Fibroblast of the aortic adventitia (primary cell): Measurements from ENCODE around the gene MAB21L2. TPM values are rescaled to one million over a fixed set of nuclear protein-coding genes. Genes with fewer than 3 reads are reported as not detected.

Source experiments
- DNase-seq: peaks from one replicate; pipeline ENCODE4 v3.0.0-alpha.2; 2010; ENCODE audit warnings: low read depth
- H3K4me3 ChIP-seq: 2 replicates; pipeline ENCODE4 v1.5.1; 2011; ENCODE audit warnings: low read depth, mild to moderate bottlenecking, control low read depth, low read length, moderate library complexity
- CTCF ChIP-seq: IDR thresholded peaks from 2 replicates; pipeline ENCODE4 v1.5.1; 2011; ENCODE audit warnings: mild to moderate bottlenecking, low read length, control low read depth, inconsistent platforms; ENCODE audit not compliant: insufficient read depth
- total RNA-seq: library from RNA; depleted of rRNA; stranded (reverse); fragments of >200 nt; gene quantifications from 2 replicates; pipeline ENCODE4 v1.2.3, GENCODE V29; 2012; ENCODE audit warnings: low replicate concordance

MAB21L2 gene
- total RNA-seq, 1 donor: 0.63 TPM

- DNase-seq: no peak
- H3K4me3 ChIP-seq: no peak overlapping the region
- no peak for TF ChIP-seq CTCF
Measured at GRCh38 chr4:150567070-150567469, 14.9 kb upstream of the MAB21L2 start.

GRCh38 chr4:150569384-150569987, 12.5 kb upstream of the MAB21L2 start:
- no peak overlapping the region for H3K4me3 ChIP-seq
- no peak for TF ChIP-seq CTCF
- peak; percentile 65 for DNase-seq

- DNase-seq: no peak
- no peak for TF ChIP-seq CTCF
- no peak overlapping the region for H3K4me3 ChIP-seq
Measured at GRCh38 chr4:150569998-150570535, 11.9 kb upstream of the MAB21L2 start.

GRCh38 chr4:150570862-150571261, 11.1 kb upstream of the MAB21L2 start:
- no peak overlapping the region for H3K4me3 ChIP-seq
- no peak for TF ChIP-seq CTCF
- no peak for DNase-seq

GRCh38 chr4:150572704-150573504, 9.0 kb upstream of the MAB21L2 start:
- no peak for TF ChIP-seq CTCF
- H3K4me3 ChIP-seq: no peak overlapping the region
- DNase-seq: no peak

- peak; percentile 59 for DNase-seq
- H3K4me3 ChIP-seq: no peak overlapping the region
- no peak for TF ChIP-seq CTCF
Measured at GRCh38 chr4:150573534-150573933, 8.4 kb upstream of the MAB21L2 start.
